ENCODE data around the gene FOXP1. TPM values are rescaled to one million over a fixed set of nuclear protein-coding genes. Genes with fewer than 3 reads are reported as not detected.

Gene FOXP1
- total RNA-seq, 1 experiment from 2014 or later, result 58.4 TPM

GRCh38 chr3:71446260-71446659, 137.3 kb downstream of the FOXP1 start:
- TF ChIP-seq, protein P1, sequence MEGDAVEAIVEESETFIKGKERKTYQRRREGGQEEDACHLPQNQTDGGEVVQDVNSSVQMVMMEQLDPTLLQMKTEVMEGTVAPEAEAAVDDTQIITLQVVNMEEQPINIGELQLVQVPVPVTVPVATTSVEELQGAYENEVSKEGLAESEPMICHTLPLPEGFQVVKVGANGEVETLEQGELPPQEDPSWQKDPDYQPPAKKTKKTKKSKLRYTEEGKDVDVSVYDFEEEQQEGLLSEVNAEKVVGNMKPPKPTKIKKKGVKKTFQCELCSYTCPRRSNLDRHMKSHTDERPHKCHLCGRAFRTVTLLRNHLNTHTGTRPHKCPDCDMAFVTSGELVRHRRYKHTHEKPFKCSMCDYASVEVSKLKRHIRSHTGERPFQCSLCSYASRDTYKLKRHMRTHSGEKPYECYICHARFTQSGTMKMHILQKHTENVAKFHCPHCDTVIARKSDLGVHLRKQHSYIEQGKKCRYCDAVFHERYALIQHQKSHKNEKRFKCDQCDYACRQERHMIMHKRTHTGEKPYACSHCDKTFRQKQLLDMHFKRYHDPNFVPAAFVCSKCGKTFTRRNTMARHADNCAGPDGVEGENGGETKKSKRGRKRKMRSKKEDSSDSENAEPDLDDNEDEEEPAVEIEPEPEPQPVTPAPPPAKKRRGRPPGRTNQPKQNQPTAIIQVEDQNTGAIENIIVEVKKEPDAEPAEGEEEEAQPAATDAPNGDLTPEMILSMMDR (conservative IDR thresholded peaks at IDR 0.05; ENCODE audit: low read depth, low read length), result no peak
- no peak for TF ChIP-seq EZH2 (IDR thresholded peaks at IDR 0.05; ENCODE audit: borderline replicate concordance, low read depth, low read length, poor library complexity, severe bottlenecking)
- Histone ChIP-seq H3K9me3 (ENCODE audit: low read depth, low read length, poor library complexity, severe bottlenecking) (no peaks in the 10 kb centered on the region), H3K36me3 (ENCODE audit: insufficient read depth, low read length, poor library complexity, severe bottlenecking) (no peaks in the 10 kb centered on the region), H3K4me1 (ENCODE audit: insufficient read depth, low read length, poor library complexity, severe bottlenecking) (no peaks in the 10 kb centered on the region), H3K27ac (ENCODE audit: low read depth, low read length, poor library complexity, severe bottlenecking) (no peak overlapping the region), H3K4me3 (ENCODE audit: low read depth, low read length, poor library complexity, severe bottlenecking) (no peak overlapping the region), H3K27me3 (replicated peaks; ENCODE audit: insufficient read depth, low read depth, low read length, poor library complexity) (no peaks in the 10 kb centered on the region)
- POLR2A ChIA-PET (ENCODE audit: low non-redundant PET), result no interaction called here
- no peak for DNase-seq (ENCODE audit: low spot score)
- CTCF ChIA-PET, result no interaction called here
- intact Hi-C loops (cut with micrococcal nuclease; ENCODE audit: unreplicated experiment), result no loop called here
- no TSS peak for BruUV-seq (replicated peaks)

DNA sequence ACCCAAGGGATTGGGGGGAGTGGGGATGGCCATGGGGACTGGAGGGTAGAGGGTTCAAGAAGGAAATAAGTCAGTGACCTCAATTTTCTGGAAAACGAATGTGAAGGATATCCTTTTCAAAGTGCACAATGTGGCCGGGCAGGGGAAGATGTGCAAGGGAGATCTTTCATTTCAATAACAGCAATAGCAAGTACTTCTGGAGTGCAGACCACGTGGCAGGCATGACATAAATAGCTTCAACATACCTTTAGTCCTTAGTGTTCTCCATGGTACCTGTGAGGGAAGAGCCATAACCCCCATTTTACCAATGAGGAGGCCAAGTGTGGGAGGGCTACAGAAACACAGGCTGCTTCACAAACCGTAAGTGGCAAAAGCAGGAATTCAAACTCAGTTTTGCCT, 138.7 kb downstream of the FOXP1 start:
- Histone ChIP-seq H3K4me1 (ENCODE audit: insufficient read depth, low read length, poor library complexity, severe bottlenecking) (no peaks in the 10 kb centered on the region), H3K9me3 (ENCODE audit: low read depth, low read length, poor library complexity, severe bottlenecking) (no peaks in the 10 kb centered on the region), H3K27me3 (replicated peaks; ENCODE audit: insufficient read depth, low read depth, low read length, poor library complexity) (no peaks in the 10 kb centered on the region), H3K36me3 (ENCODE audit: insufficient read depth, low read length, poor library complexity, severe bottlenecking) (no peaks in the 10 kb centered on the region), H3K4me3 (ENCODE audit: low read depth, low read length, poor library complexity, severe bottlenecking) (no peak overlapping the region), H3K27ac (ENCODE audit: low read depth, low read length, poor library complexity, severe bottlenecking) (no peak overlapping the region)
- TF ChIP-seq, protein P1 (conservative IDR thresholded peaks at IDR 0.05; ENCODE audit: low read depth, low read length), result no peak
- TF ChIP-seq EZH2 (IDR thresholded peaks at IDR 0.05; ENCODE audit: borderline replicate concordance, low read depth, low read length, poor library complexity, severe bottlenecking), result no peak
- POLR2A ChIA-PET (ENCODE audit: low non-redundant PET), result no interaction called here
- intact Hi-C loops (cut with micrococcal nuclease; ENCODE audit: unreplicated experiment), result no loop called here
- CTCF ChIA-PET, result no interaction called here
- no TSS peak for BruUV-seq (replicated peaks)
- DNase-seq (ENCODE audit: low spot score), result no peak

- Histone ChIP-seq H3K27me3 (replicated peaks; ENCODE audit: insufficient read depth, low read depth, low read length, poor library complexity) (no peaks in the 10 kb centered on the region), H3K27ac (ENCODE audit: low read depth, low read length, poor library complexity, severe bottlenecking) (no peak overlapping the region), H3K9me3 (ENCODE audit: low read depth, low read length, poor library complexity, severe bottlenecking) (no peaks in the 10 kb centered on the region), H3K4me3 (ENCODE audit: low read depth, low read length, poor library complexity, severe bottlenecking) (no peak overlapping the region), H3K4me1 (ENCODE audit: insufficient read depth, low read length, poor library complexity, severe bottlenecking) (no peaks in the 10 kb centered on the region), H3K36me3 (ENCODE audit: insufficient read depth, low read length, poor library complexity, severe bottlenecking) (no peaks in the 10 kb centered on the region)
- intact Hi-C loops (cut with micrococcal nuclease; ENCODE audit: unreplicated experiment), result no loop called here
- no TSS peak for BruUV-seq (replicated peaks)
- DNase-seq (ENCODE audit: low spot score), result no peak
- CTCF ChIA-PET, result no interaction called here
- POLR2A ChIA-PET (ENCODE audit: low non-redundant PET), result no interaction called here
- no peak for TF ChIP-seq EZH2 (IDR thresholded peaks at IDR 0.05; ENCODE audit: borderline replicate concordance, low read depth, low read length, poor library complexity, severe bottlenecking)
- TF ChIP-seq, protein P1 (conservative IDR thresholded peaks at IDR 0.05; ENCODE audit: low read depth, low read length), result no peak
These were observed 139.3 kb downstream of the FOXP1 start for GRCh38 chr3:71444028-71444860.
